HepG2 (cell line): Measurements from ENCODE around the gene PCDHGB3. TPM values are rescaled to one million over a fixed set of nuclear protein-coding genes. Genes with fewer than 3 reads are reported as not detected.

ENCODE experiments used
- ATAC-seq: fragments of 200-7000 bp; cut with Tn5 transposase; 3 replicates; pipeline ENCODE4 v1.9.1; 2020; ENCODE audit warnings: mild to moderate bottlenecking, moderate library complexity
- BruUV-seq: library from RNA; stranded (reverse); fragments of 400-500 nt; replicated peaks from 2 replicates; lab custom pipeline; 2021; lab: Mats Ljungman, UMichigan
- CTCF ChIA-PET: fragments of 300-600 bp; formaldehyde crosslinking; extraction: SDS; loops from one replicate; lab custom pipeline; 2021; ENCODE audit warnings: low total read pairs, inconsistent platforms, low intra/inter-chr PET ratio; lab: Yijun Ruan, JAX
- POLR2A ChIA-PET: fragments of 350-600 bp; sonication (Branson Sonifier 250); formaldehyde crosslinking; loops from one replicate; lab custom pipeline; 2020; ENCODE audit warnings: antibody characterized with exemption, inconsistent platforms; lab: Yijun Ruan, JAX
- DNase-seq: peaks from one replicate; pipeline ENCODE4 v3.0.0-alpha.2; 2015; ENCODE audit warnings: low spot score
- FAIRE-seq: peaks from 3 replicates; lab custom pipeline; 2011; peaks lifted over from hg19 to GRCh38; lab: Jason Lieb, UNC
- H2AFZ ChIP-seq: one replicate; pipeline ENCODE4 v1.6.1; 2011; ENCODE audit warnings: low read length, inconsistent platforms
- H3K27ac ChIP-seq: fragments of 300-600 bp; 3 replicates; pipeline ENCODE4 v1.8.0; 2011; ENCODE audit warnings: mixed run types, mild to moderate bottlenecking, mixed read lengths, low read length, inconsistent platforms; ENCODE audit not compliant: insufficient read depth; ENCODE audit errors: extremely low read length
- H3K27me3 ChIP-seq, 2 experiments: fragments of 200-600 bp in 1 of 2; 2 replicates in 1 of 2; 3 replicates in 1 of 2; pipeline versions ENCODE4 v1.6.0 to v1.8.0; 2011; ENCODE audit warnings: low read length in 2 of 2, mild to moderate bottlenecking in 2 of 2, moderate library complexity in 2 of 2, inconsistent platforms in 1 of 2; ENCODE audit not compliant: insufficient read depth in 2 of 2, control insufficient read depth in 1 of 2
- H3K36me3 ChIP-seq, 2 experiments: fragments of 200-600 bp in 1 of 2; replicated peaks in 1 of 2; 2 replicates in 1 of 2; 3 replicates in 1 of 2; pipeline versions ENCODE4 v1.5.1 to v1.8.0; 2011; ENCODE audit warnings: low read length in 2 of 2, inconsistent platforms in 1 of 2; ENCODE audit not compliant: insufficient read depth in 2 of 2, control insufficient read depth in 1 of 2
- H3K4me1 ChIP-seq: 2 replicates; pipeline ENCODE4 v1.5.1; 2012; ENCODE audit warnings: low read length, inconsistent platforms; ENCODE audit not compliant: insufficient read depth
- H3K4me2 ChIP-seq: 2 replicates; pipeline ENCODE4 v1.6.0; 2011; ENCODE audit warnings: low read depth, low read length, inconsistent platforms
- H3K4me3 ChIP-seq, 3 experiments: fragments of 200-600 bp in 1 of 3; sonication (generic), shearing (Covaris generic) in 1 of 3; replicated peaks in 1 of 3; 2 replicates each; pipeline ENCODE4 v1.5.1; 2011 to 2016; ENCODE audit warnings: low read length in 3 of 3, inconsistent platforms in 2 of 3, low read depth in 2 of 3, mild to moderate bottlenecking in 2 of 3, control low read depth in 1 of 3, mixed read lengths in 1 of 3; ENCODE audit not compliant: insufficient read depth in 1 of 3
- H3K79me2 ChIP-seq: one replicate; pipeline ENCODE4 v1.6.1; 2011; ENCODE audit warnings: low read length, inconsistent platforms; ENCODE audit not compliant: insufficient read depth
- H3K9ac ChIP-seq: 2 replicates; pipeline ENCODE4 v1.6.0; 2011; ENCODE audit warnings: mild to moderate bottlenecking, low read depth, low read length, inconsistent platforms; ENCODE audit not compliant: insufficient read depth
- H3K9me3 ChIP-seq: 2 replicates; pipeline ENCODE4 v1.5.1; 2012; ENCODE audit warnings: mild to moderate bottlenecking, low read length
- H4K20me1 ChIP-seq: 2 replicates; pipeline ENCODE4 v1.6.0; 2011; ENCODE audit warnings: inconsistent platforms, mild to moderate bottlenecking, low read length, moderate library complexity; ENCODE audit not compliant: insufficient read depth
- EEA1 ChIP-seq: sonication (generic); formaldehyde crosslinking; IDR thresholded peaks from 2 replicates; pipeline ENCODE4 v1.5.1; 2020; ENCODE audit warnings: mild to moderate bottlenecking, missing genetic modification reagents, borderline replicate concordance
- MLLT10 ChIP-seq: sonication (generic); formaldehyde crosslinking; IDR thresholded peaks from 2 replicates; pipeline ENCODE4 v1.4.0; 2020; ENCODE audit warnings: missing genetic modification reagents
- NCOA1 ChIP-seq: sonication (generic); formaldehyde crosslinking; IDR thresholded peaks from 2 replicates; pipeline ENCODE4 v1.9.0; 2021; ENCODE audit warnings: missing genetic modification reagents
- RFXANK ChIP-seq: IDR thresholded peaks from 2 replicates; pipeline ENCODE4 v1.6.1; 2016
- RNF2 ChIP-seq: fragments of 450-650 bp; conservative IDR thresholded peaks from 2 replicates; pipeline ENCODE4 v1.6.1; 2016; ENCODE audit warnings: low read depth
- ZFAT ChIP-seq: sonication (generic); formaldehyde crosslinking; conservative IDR thresholded peaks from 2 replicates; pipeline ENCODE4 v1.8.1; 2023; ENCODE audit warnings: missing genetic modification reagents, inconsistent platforms
- ZNF256 ChIP-seq: sonication (generic); formaldehyde crosslinking; conservative IDR thresholded peaks from 2 replicates; pipeline ENCODE4 v1.4.0; 2020; ENCODE audit warnings: missing genetic modification reagents
- ZNF468 ChIP-seq: sonication (generic); formaldehyde crosslinking; IDR thresholded peaks from 2 replicates; pipeline ENCODE4 v1.8.0; 2022; ENCODE audit warnings: mild to moderate bottlenecking, moderate library complexity, missing genetic modification reagents
- ZNF543 ChIP-seq: sonication (generic); formaldehyde crosslinking; IDR thresholded peaks from 2 replicates; pipeline ENCODE4 v1.4.0; 2020; ENCODE audit warnings: mild to moderate bottlenecking, missing genetic modification reagents
- ZNF607 ChIP-seq: sonication (generic); formaldehyde crosslinking; IDR thresholded peaks from 2 replicates; pipeline ENCODE4 v1.5.1; 2020; ENCODE audit warnings: missing genetic modification reagents, mild to moderate bottlenecking, borderline replicate concordance
- ZNF746 ChIP-seq: sonication (generic); formaldehyde crosslinking; IDR thresholded peaks from 2 replicates; pipeline ENCODE4 v1.8.0; 2022; ENCODE audit warnings: mild to moderate bottlenecking, missing genetic modification reagents
- ZNF749 ChIP-seq: sonication (generic); formaldehyde crosslinking; IDR thresholded peaks from 2 replicates; pipeline ENCODE4 v1.8.0; 2022; ENCODE audit warnings: mild to moderate bottlenecking, missing genetic modification reagents, moderate library complexity, borderline replicate concordance
- ZSCAN21 ChIP-seq: sonication (generic); formaldehyde crosslinking; IDR thresholded peaks from 2 replicates; pipeline ENCODE4 v1.8.0; 2022; ENCODE audit warnings: mild to moderate bottlenecking, missing genetic modification reagents, moderate library complexity, borderline replicate concordance
- WGBS: methylation state at CpG from one replicate; pipeline ENCODE4 v1.1.6; 2017; ENCODE audit warnings: low lambda C conversion rate; 5-methylcytosine and 5-hydroxymethylcytosine counted together
- in situ Hi-C: cut with HindIII; loops from 2 replicates; pipeline ENCODE4 v1.10.0; 2017; ENCODE audit warnings: low pct_unique_long_range_greater_than_20kb; ENCODE audit not compliant: extremely low pct_ligation_motif_present
- intact Hi-C: fragments of 100-400 bp; cut with micrococcal nuclease; formaldehyde crosslinking; loops from one replicate; pipeline ENCODE4 v1.10.0; 2022; ENCODE audit not compliant: unreplicated experiment
- polyA plus RNA-seq, 8 experiments: library from polyadenylated mRNA; depleted of rRNA in 3 of 8; stranded (reverse) in 7 of 8; unstranded in 1 of 8; fragments of >200 nt; fragmentation: Illumina TruSeq in 4 of 8; extraction: Trizol in 4 of 8; gene quantifications; 2 replicates each; pipeline versions ENCODE4 v1.2.1 to v1.2.3, GENCODE V29; 2011 to 2016; ENCODE audit warnings: low read depth in 4 of 8, missing spikeins in 1 of 8, mixed read lengths in 1 of 8; ENCODE audit not compliant: insufficient read depth in 1 of 8
- total RNA-seq, 5 experiments: library from RNA; depleted of rRNA; stranded (reverse); fragments of >200 nt; fragmentation: Illumina TruSeq; extraction: Trizol; gene quantifications; 2 replicates each; pipeline ENCODE4 v1.2.3, GENCODE V29; 2016; ENCODE audit warnings: low read depth in 1 of 5
- TF ChIP-seq, protein P1 (sequence below): sonication (generic); formaldehyde crosslinking; IDR thresholded peaks from 2 replicates; pipeline ENCODE4 v1.4.0; 2020; ENCODE audit warnings: missing genetic modification reagents, low read depth, mild to moderate bottlenecking, borderline replicate concordance
- TF ChIP-seq, protein P2 (sequence below): sonication (generic); formaldehyde crosslinking; IDR thresholded peaks from 2 replicates; pipeline ENCODE4 v1.4.0; 2020; ENCODE audit warnings: mild to moderate bottlenecking, missing genetic modification reagents
- TF ChIP-seq, protein P3 (sequence below): sonication (generic); formaldehyde crosslinking; IDR thresholded peaks from 2 replicates; pipeline ENCODE4 v1.4.0; 2020; ENCODE audit warnings: missing genetic modification reagents
- TF ChIP-seq, protein P4 (sequence below): sonication (generic); formaldehyde crosslinking; IDR thresholded peaks from 2 replicates; pipeline ENCODE4 v1.4.0; 2020; ENCODE audit warnings: mild to moderate bottlenecking, low read depth, missing genetic modification reagents

Gene PCDHGB3
- total and polyA plus RNA-seq, 2 of the 13 experiments (the other 11 are each of a cell fraction or from before 2014, with no cell fraction given): 0.40 to 0.44 TPM

DNA sequence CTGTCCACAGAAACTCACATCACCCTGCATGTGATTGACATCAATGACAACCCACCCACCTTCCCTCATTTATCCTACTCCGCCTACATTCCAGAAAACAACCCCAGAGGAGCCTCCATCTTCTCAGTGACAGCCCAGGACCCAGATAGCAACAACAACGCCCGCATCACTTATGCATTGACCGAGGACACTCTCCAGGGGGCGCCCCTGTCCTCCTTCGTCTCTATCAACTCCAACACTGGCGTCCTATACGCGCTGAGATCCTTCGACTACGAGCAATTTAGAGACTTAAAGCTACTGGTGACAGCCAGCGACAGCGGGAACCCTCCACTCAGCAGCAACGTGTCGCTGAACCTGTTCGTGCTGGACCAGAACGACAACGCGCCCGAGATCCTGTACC, 24.7 kb upstream of the PCDHGB3 start:
- POLR2A ChIA-PET: no interaction called here
- BruUV-seq: no TSS peak
- ATAC-seq (no peak), DNase-seq (no peak), FAIRE-seq (no peak)
- Histone ChIP-seq H3K4me1 (no peaks in the 10 kb centered on the region), H3K27ac (no peak overlapping the region), H3K36me3 (no peaks in the 10 kb centered on the region), H3K27me3 (no peaks in the 10 kb centered on the region; a peak in 1 of 5 replicates), H3K9ac (no peak overlapping the region), H2AFZ (no peak overlapping the region), H3K9me3 (peaks cover 22% of the 10 kb centered on the region), H3K4me2 (no peak overlapping the region), H3K4me3 (no peak overlapping the region), H4K20me1 (no peaks in the 10 kb centered on the region), H3K79me2 (no peaks in the 10 kb centered on the region)
- intact Hi-C loops: no loop called here
- WGBS: 75% methylated on average over 20 of the region's 20 CpGs
- TF ChIP-seq ZNF607: no peak
- TF ChIP-seq, protein P1, sequence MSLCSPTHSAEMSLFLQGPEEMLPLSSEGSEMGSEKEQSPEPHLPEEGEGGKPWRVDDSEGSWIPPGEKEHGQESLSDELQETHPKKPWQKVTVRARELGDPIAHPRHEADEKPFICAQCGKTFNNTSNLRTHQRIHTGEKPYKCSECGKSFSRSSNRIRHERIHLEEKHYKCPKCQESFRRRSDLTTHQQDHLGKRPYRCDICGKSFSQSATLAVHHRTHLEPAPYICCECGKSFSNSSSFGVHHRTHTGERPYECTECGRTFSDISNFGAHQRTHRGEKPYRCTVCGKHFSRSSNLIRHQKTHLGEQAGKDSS: no peak
- TF ChIP-seq ZSCAN21: no peak
- no peak for TF ChIP-seq MLLT10
- TF ChIP-seq NCOA1 (CRISPR knock-in tag): no peak
- TF ChIP-seq, protein P2, sequence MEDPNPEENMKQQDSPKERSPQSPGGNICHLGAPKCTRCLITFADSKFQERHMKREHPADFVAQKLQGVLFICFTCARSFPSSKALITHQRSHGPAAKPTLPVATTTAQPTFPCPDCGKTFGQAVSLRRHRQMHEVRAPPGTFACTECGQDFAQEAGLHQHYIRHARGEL (CRISPR knock-in tag): no peak
- no peak for TF ChIP-seq ZNF468 (CRISPR knock-in tag)
- TF ChIP-seq, protein P3, sequence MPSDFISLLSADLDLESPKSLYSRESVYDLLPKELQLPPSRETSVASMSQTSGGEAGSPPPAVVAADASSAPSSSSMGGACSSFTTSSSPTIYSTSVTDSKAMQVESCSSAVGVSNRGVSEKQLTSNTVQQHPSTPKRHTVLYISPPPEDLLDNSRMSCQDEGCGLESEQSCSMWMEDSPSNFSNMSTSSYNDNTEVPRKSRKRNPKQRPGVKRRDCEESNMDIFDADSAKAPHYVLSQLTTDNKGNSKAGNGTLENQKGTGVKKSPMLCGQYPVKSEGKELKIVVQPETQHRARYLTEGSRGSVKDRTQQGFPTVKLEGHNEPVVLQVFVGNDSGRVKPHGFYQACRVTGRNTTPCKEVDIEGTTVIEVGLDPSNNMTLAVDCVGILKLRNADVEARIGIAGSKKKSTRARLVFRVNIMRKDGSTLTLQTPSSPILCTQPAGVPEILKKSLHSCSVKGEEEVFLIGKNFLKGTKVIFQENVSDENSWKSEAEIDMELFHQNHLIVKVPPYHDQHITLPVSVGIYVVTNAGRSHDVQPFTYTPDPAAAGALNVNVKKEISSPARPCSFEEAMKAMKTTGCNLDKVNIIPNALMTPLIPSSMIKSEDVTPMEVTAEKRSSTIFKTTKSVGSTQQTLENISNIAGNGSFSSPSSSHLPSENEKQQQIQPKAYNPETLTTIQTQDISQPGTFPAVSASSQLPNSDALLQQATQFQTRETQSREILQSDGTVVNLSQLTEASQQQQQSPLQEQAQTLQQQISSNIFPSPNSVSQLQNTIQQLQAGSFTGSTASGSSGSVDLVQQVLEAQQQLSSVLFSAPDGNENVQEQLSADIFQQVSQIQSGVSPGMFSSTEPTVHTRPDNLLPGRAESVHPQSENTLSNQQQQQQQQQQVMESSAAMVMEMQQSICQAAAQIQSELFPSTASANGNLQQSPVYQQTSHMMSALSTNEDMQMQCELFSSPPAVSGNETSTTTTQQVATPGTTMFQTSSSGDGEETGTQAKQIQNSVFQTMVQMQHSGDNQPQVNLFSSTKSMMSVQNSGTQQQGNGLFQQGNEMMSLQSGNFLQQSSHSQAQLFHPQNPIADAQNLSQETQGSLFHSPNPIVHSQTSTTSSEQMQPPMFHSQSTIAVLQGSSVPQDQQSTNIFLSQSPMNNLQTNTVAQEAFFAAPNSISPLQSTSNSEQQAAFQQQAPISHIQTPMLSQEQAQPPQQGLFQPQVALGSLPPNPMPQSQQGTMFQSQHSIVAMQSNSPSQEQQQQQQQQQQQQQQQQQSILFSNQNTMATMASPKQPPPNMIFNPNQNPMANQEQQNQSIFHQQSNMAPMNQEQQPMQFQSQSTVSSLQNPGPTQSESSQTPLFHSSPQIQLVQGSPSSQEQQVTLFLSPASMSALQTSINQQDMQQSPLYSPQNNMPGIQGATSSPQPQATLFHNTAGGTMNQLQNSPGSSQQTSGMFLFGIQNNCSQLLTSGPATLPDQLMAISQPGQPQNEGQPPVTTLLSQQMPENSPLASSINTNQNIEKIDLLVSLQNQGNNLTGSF: no peak
- no peak for TF ChIP-seq RNF2
- TF ChIP-seq ZNF749 (CRISPR knock-in tag): no peak
- TF ChIP-seq, protein P4, sequence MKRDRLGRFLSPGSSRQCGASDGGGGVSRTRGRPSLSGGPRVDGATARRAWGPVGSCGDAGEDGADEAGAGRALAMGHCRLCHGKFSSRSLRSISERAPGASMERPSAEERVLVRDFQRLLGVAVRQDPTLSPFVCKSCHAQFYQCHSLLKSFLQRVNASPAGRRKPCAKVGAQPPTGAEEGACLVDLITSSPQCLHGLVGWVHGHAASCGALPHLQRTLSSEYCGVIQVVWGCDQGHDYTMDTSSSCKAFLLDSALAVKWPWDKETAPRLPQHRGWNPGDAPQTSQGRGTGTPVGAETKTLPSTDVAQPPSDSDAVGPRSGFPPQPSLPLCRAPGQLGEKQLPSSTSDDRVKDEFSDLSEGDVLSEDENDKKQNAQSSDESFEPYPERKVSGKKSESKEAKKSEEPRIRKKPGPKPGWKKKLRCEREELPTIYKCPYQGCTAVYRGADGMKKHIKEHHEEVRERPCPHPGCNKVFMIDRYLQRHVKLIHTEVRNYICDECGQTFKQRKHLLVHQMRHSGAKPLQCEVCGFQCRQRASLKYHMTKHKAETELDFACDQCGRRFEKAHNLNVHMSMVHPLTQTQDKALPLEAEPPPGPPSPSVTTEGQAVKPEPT: no peak
- no peak for TF ChIP-seq RFXANK (CRISPR knock-in tag)
- TF ChIP-seq ZNF256: no peak
- no peak for TF ChIP-seq EEA1 (CRISPR knock-in tag)
- no peak for TF ChIP-seq ZNF543 (CRISPR knock-in tag)
- TF ChIP-seq ZFAT (CRISPR knock-in tag): no peak
- TF ChIP-seq ZNF746: no peak
- in situ Hi-C loops: no loop called here
- CTCF ChIA-PET: no interaction called here
